OCI-LY7 (cell line): ENCODE data around the gene FKBP1A. TPM values are rescaled to one million over a fixed set of nuclear protein-coding genes. Genes with fewer than 3 reads are reported as not detected.

Source experiments
- BruUV-seq: library from RNA; stranded (reverse); fragments of 400-500 nt; replicated peaks from 2 replicates; lab custom pipeline; 2021; lab: Mats Ljungman, UMichigan
- CTCF ChIA-PET: fragments of 300-600 bp; sonication (Branson Sonifier 250); formaldehyde crosslinking; loops from one replicate; lab custom pipeline; 2022; ENCODE audit warnings: antibody characterized with exemption; ENCODE audit not compliant: unreplicated experiment; lab: Charles Lee
- POLR2A ChIA-PET: fragments of 300-600 bp; sonication (Branson Sonifier 250); formaldehyde crosslinking; loops from one replicate; lab custom pipeline; 2022; ENCODE audit warnings: antibody characterized with exemption; lab: Charles Lee
- DNase-seq: peaks from one replicate; pipeline ENCODE4 v3.0.0-alpha.2; 2015; ENCODE audit warnings: low spot score
- H2AFZ ChIP-seq: fragments of 200-600 bp; sonication (generic), shearing (Covaris generic); 2 replicates; pipeline ENCODE4 v1.6.1; 2014; ENCODE audit warnings: mild to moderate bottlenecking, antibody characterized with exemption, low read length, moderate library complexity
- H3K27ac ChIP-seq: fragments of 200-600 bp; sonication (generic); 2 replicates; pipeline ENCODE4 v1.5.1; 2014; ENCODE audit warnings: mixed run types, low read depth, mild to moderate bottlenecking, moderate library complexity, low read length, inconsistent platforms; ENCODE audit not compliant: poor library complexity, severe bottlenecking
- H3K36me3 ChIP-seq: fragments of 200-600 bp; sonication (generic); 2 replicates; pipeline ENCODE4 v1.6.1; 2014; ENCODE audit warnings: mild to moderate bottlenecking, antibody characterized with exemption, low read length, moderate library complexity, mixed read lengths; ENCODE audit not compliant: insufficient read depth
- H3K4me1 ChIP-seq: fragments of 200-600 bp; sonication (generic); 2 replicates; pipeline ENCODE4 v1.5.1; 2014; ENCODE audit warnings: mild to moderate bottlenecking, low read length; ENCODE audit not compliant: insufficient read depth, poor library complexity, severe bottlenecking
- H3K4me2 ChIP-seq: fragments of 200-600 bp; sonication (generic); 2 replicates; pipeline ENCODE4 v1.6.1; 2014; ENCODE audit warnings: mild to moderate bottlenecking, low read length
- H3K4me3 ChIP-seq: fragments of 200-600 bp; sonication (generic); 2 replicates; pipeline ENCODE4 v1.5.1; 2014; ENCODE audit warnings: mild to moderate bottlenecking, low read depth, low read length; ENCODE audit not compliant: poor library complexity, severe bottlenecking
- H3K79me2 ChIP-seq: fragments of 200-600 bp; sonication (generic); 2 replicates; pipeline ENCODE4 v1.6.1; 2016; ENCODE audit warnings: low read depth, mild to moderate bottlenecking, low read length, moderate library complexity, mixed read lengths; ENCODE audit not compliant: insufficient read depth
- H3K9me2 ChIP-seq: fragments of 200-600 bp; sonication (generic); 2 replicates; pipeline ENCODE4 v1.6.1; 2016; ENCODE audit warnings: mild to moderate bottlenecking, low read length, mixed read lengths; ENCODE audit not compliant: insufficient read depth
- H3K9me3 ChIP-seq: fragments of 200-600 bp; sonication (generic); 2 replicates; pipeline ENCODE4 v1.6.1; 2014; ENCODE audit warnings: mild to moderate bottlenecking, mixed run types, low read length, mixed read lengths
- H4K20me1 ChIP-seq: fragments of 200-600 bp; sonication (generic); 2 replicates; pipeline ENCODE4 v1.6.1; 2014; ENCODE audit warnings: mild to moderate bottlenecking, antibody characterized with exemption, low read length, moderate library complexity, mixed read lengths; ENCODE audit not compliant: insufficient read depth
- EZH2phosphoT487 ChIP-seq: fragments of 200-600 bp; sonication (generic); IDR thresholded peaks from 2 replicates; pipeline ENCODE4 v1.6.1; 2018; ENCODE audit warnings: low read depth, borderline replicate concordance, mild to moderate bottlenecking, mixed run types, antibody characterized with exemption, low read length, moderate library complexity, mixed read lengths
- intact Hi-C: fragments of 100-400 bp; cut with micrococcal nuclease; formaldehyde crosslinking; loops from one replicate; pipeline ENCODE4 v1.10.0; 2022; ENCODE audit not compliant: unreplicated experiment
- total RNA-seq, 2 experiments: library from RNA; depleted of rRNA in 1 of 2; stranded (reverse); fragments of >200 nt in 1 of 2; shearing (Covaris generic) in 1 of 2; gene quantifications; 2 replicates each; pipeline ENCODE4 v1.2.3, GENCODE V29; 2014 to 2022
- TF ChIP-seq, protein P1 (sequence below): fragments of 200-600 bp; sonication (generic); conservative IDR thresholded peaks from 2 replicates; pipeline ENCODE4 v1.5.1; 2014; ENCODE audit warnings: mild to moderate bottlenecking, antibody characterized with exemption, low read length, moderate library complexity, mixed read lengths

FKBP1A gene
- total RNA-seq, 2 experiments from 2014 or later: 99.0 to 218 TPM

DNA sequence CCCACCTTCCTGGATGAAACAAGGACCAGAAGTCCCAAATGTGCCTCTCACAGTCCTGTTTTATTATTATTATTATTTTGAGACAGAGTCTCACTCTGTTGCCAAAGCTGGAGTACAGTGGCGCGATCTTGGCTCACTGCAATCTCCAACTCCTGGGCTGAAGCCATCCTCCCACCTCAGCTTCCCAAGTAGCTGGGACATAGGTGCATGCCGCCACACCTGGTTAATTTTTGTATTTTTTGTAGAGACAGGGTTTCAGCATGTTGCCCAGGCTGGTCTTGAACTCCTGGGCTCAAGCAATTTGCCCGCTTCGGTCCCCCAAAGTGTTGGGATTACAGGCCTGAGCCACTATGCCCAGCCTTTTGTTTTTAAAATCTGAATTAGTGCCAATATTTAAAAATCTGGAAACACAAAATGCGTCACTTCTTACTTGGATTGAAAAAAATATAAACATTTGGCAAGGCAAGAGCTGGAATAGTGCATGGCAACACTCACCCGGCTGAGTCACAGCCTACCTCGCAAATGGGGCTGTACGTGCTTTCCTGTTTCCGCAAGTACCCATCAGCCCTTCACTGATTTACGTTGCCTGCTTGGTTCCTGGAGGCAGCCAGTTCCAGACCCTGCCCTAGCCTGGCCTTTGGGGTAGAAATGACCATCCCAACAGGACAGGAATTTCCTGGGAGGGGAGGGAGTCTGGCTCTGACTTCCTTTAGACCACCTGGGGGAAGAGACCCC, 70.2 kb downstream of the FKBP1A start:
- no peak overlapping the region for H2AFZ ChIP-seq
- no peak overlapping the region for H3K4me2 ChIP-seq
- H3K4me3 ChIP-seq: no peak overlapping the region
- H3K27ac ChIP-seq: no peak overlapping the region
- H3K9me3 ChIP-seq: no peaks in the 10 kb centered on the region
- intact Hi-C loops: no loop called here
- H3K79me2 ChIP-seq: peaks cover 24% of the 10 kb centered on the region
- TF ChIP-seq, protein P1, sequence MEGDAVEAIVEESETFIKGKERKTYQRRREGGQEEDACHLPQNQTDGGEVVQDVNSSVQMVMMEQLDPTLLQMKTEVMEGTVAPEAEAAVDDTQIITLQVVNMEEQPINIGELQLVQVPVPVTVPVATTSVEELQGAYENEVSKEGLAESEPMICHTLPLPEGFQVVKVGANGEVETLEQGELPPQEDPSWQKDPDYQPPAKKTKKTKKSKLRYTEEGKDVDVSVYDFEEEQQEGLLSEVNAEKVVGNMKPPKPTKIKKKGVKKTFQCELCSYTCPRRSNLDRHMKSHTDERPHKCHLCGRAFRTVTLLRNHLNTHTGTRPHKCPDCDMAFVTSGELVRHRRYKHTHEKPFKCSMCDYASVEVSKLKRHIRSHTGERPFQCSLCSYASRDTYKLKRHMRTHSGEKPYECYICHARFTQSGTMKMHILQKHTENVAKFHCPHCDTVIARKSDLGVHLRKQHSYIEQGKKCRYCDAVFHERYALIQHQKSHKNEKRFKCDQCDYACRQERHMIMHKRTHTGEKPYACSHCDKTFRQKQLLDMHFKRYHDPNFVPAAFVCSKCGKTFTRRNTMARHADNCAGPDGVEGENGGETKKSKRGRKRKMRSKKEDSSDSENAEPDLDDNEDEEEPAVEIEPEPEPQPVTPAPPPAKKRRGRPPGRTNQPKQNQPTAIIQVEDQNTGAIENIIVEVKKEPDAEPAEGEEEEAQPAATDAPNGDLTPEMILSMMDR: no peak
- TF ChIP-seq EZH2phosphoT487: no peak
- no peak for DNase-seq
- POLR2A ChIA-PET: interaction anchor here (0.7 to 1.4 kb wide), 2 partner anchors 10 to 69 kb away, joined by 3 to 13 read pairs; no protein-coding TSS in a partner anchor
- peaks cover 27% of the 10 kb centered on the region for H3K4me1 ChIP-seq
- no peaks in the 10 kb centered on the region for H3K9me2 ChIP-seq
- H3K36me3 ChIP-seq: no peaks in the 10 kb centered on the region
- CTCF ChIA-PET: no interaction called here
- no TSS peak for BruUV-seq
- H4K20me1 ChIP-seq: peaks cover 10% of the 10 kb centered on the region; the same call in 1 of the 2 replicates

DNA sequence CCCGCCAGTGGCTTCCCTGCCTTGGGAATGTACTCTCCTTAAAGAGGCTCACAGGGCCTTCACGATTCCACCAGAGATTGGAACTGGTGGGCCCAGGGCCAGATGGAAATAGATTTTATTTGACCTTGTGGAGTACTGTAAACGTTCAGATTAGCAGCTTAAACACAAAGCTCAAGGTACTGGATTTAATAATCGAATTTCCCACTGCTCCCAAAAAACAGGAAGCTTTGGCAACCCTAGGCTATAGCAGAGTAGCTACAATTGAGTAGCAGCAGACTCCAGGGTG, 71.3 kb downstream of the FKBP1A start:
- CTCF ChIA-PET: no interaction called here
- Histone ChIP-seq H3K27ac (no peak overlapping the region), H3K4me1 (peaks cover 17% of the 10 kb centered on the region), H3K4me2 (no peak overlapping the region), H3K9me2 (no peaks in the 10 kb centered on the region), H3K79me2 (peaks cover 13% of the 10 kb centered on the region), H4K20me1 (peaks cover 8% of the 10 kb centered on the region; the same call in 1 of the 2 replicates), H3K4me3 (no peak overlapping the region), H3K9me3 (no peaks in the 10 kb centered on the region), H2AFZ (no peak overlapping the region), H3K36me3 (no peaks in the 10 kb centered on the region)
- TF ChIP-seq, protein P1: no peak
- no peak for TF ChIP-seq EZH2phosphoT487
- POLR2A ChIA-PET: interaction anchor here (1.4 kb wide), 1 partner anchor 70 kb away, joined by 13 read pairs; no protein-coding TSS in a partner anchor
- no peak for DNase-seq
- intact Hi-C loops: no loop called here
- no TSS peak for BruUV-seq
